SK-N-SH (cell line): ENCODE measurements around the gene KLHL8. TPM values are rescaled to one million over a fixed set of nuclear protein-coding genes. Genes with fewer than 3 reads are reported as not detected.

ENCODE experiments used
- CTCF ChIA-PET: fragments of 300-600, 350-600 bp; formaldehyde crosslinking; extraction: SDS; loops from one replicate; lab custom pipeline; 2021; lab: Yijun Ruan, JAX
- POLR2A ChIA-PET: fragments of 350-600 bp; sonication (Branson Sonifier 250); formaldehyde crosslinking; extraction: SDS; loops from one replicate; lab custom pipeline; 2020; ENCODE audit warnings: antibody characterized with exemption, inconsistent platforms; lab: Yijun Ruan, JAX
- DNase-seq: peaks from one replicate; pipeline ENCODE4 v3.0.0; 2012
- H2AFZ ChIP-seq: fragments of 200-600 bp; sonication (generic); 2 replicates; pipeline ENCODE4 v1.8.1; 2016; ENCODE audit warnings: antibody characterized with exemption, mild to moderate bottlenecking, low read depth
- H3F3A ChIP-seq: fragments of 200-600 bp; sonication (generic); replicated peaks from 2 replicates; pipeline ENCODE3; 2016; ENCODE audit warnings: antibody characterized with exemption, mild to moderate bottlenecking; ENCODE audit not compliant: insufficient read depth
- H3K27ac ChIP-seq, 2 experiments: fragments of 200-500 bp in 1 of 2; fragments of 200-600 bp in 1 of 2; sonication (Bioruptor generic) in 1 of 2; sonication (generic), shearing (Covaris generic) in 1 of 2; 2 replicates each; pipeline versions ENCODE4 v1.5.1 to v1.6.1; 2014 to 2016; ENCODE audit warnings: low read depth in 2 of 2, inconsistent platforms in 1 of 2, low read length in 1 of 2, mild to moderate bottlenecking in 1 of 2, mixed read lengths in 1 of 2
- H3K27me3 ChIP-seq: fragments of 200-600 bp; sonication (generic), shearing (Covaris generic); 2 replicates; pipeline ENCODE4 v1.6.1; 2016; ENCODE audit warnings: mixed run types; ENCODE audit not compliant: insufficient read depth
- H3K36me3 ChIP-seq, 2 experiments: fragments of 200-500 bp in 1 of 2; fragments of 200-600 bp in 1 of 2; sonication (Bioruptor generic) in 1 of 2; sonication (generic) in 1 of 2; replicated peaks in 1 of 2; 2 replicates each; pipeline versions ENCODE3 to v1.5.1; 2014 to 2016; ENCODE audit warnings: low read length in 1 of 2, mild to moderate bottlenecking in 1 of 2; ENCODE audit not compliant: insufficient read depth in 2 of 2, control insufficient read depth in 1 of 2
- H3K4me1 ChIP-seq, 2 experiments: fragments of 200-500 bp in 1 of 2; fragments of 200-600 bp in 1 of 2; sonication (Bioruptor generic) in 1 of 2; sonication (generic), shearing (Covaris generic) in 1 of 2; 2 replicates each; pipeline versions ENCODE4 v1.5.1 to v1.6.1; 2014 to 2016; ENCODE audit warnings: low read depth in 1 of 2, low read length in 1 of 2, mixed run types in 1 of 2; ENCODE audit not compliant: insufficient read depth in 2 of 2, control insufficient read depth in 1 of 2
- H3K4me2 ChIP-seq: fragments of 200-600 bp; sonication (generic), shearing (Covaris generic); 2 replicates; pipeline ENCODE4 v1.6.1; 2017; ENCODE audit warnings: mixed run types
- H3K4me3 ChIP-seq, 2 experiments: fragments of 200-500 bp in 1 of 2; fragments of 200-600 bp in 1 of 2; sonication (Bioruptor generic) in 1 of 2; sonication (generic), shearing (Covaris generic) in 1 of 2; 2 replicates each; pipeline versions ENCODE4 v1.5.1 to v1.8.1; 2014 to 2016; ENCODE audit warnings: low read depth in 2 of 2, inconsistent platforms in 1 of 2, low read length in 1 of 2, mild to moderate bottlenecking in 1 of 2, mixed read lengths in 1 of 2, moderate library complexity in 1 of 2
- H3K79me2 ChIP-seq: fragments of 200-600 bp; sonication (generic); 2 replicates; pipeline ENCODE4 v1.8.1; 2017; ENCODE audit warnings: mild to moderate bottlenecking; ENCODE audit not compliant: insufficient read depth
- H3K9ac ChIP-seq: fragments of 200-600 bp; sonication (generic); 2 replicates; pipeline ENCODE4 v1.6.1; 2017; ENCODE audit warnings: mixed run types
- H3K9me2 ChIP-seq: fragments of 200-600 bp; sonication (generic); 2 replicates; pipeline ENCODE4 v1.6.1; 2017; ENCODE audit warnings: mixed run types
- H3K9me3 ChIP-seq: fragments of 200-600 bp; sonication (generic); 2 replicates; pipeline ENCODE4 v1.6.1; 2017; ENCODE audit warnings: mixed run types, mild to moderate bottlenecking, moderate library complexity
- H4K20me1 ChIP-seq: fragments of 200-600 bp; sonication (generic); 2 replicates; pipeline ENCODE4 v1.6.1; 2017; ENCODE audit warnings: mild to moderate bottlenecking, mixed run types; ENCODE audit not compliant: insufficient read depth
- CHD2 ChIP-seq: fragments of 150-350 bp; IDR thresholded peaks from 2 replicates; pipeline ENCODE4 v1.6.1; 2018; ENCODE audit warnings: low read length; ENCODE audit not compliant: partially characterized antibody
- CTCF ChIP-seq: fragments of 200-600 bp; sonication (generic); IDR thresholded peaks from 2 replicates; pipeline ENCODE4 v1.6.1; 2017; ENCODE audit warnings: antibody characterized with exemption, mild to moderate bottlenecking, moderate library complexity
- EP300 ChIP-seq, 2 experiments: IDR thresholded peaks; 2 replicates each; pipeline versions ENCODE4 v1.4.0 to v1.6.1; 2012; ENCODE audit warnings: borderline replicate concordance in 1 of 2, low read depth in 1 of 2, low read length in 1 of 2
- EZH2phosphoT487 ChIP-seq: fragments of 200-600 bp; sonication (generic); IDR thresholded peaks from 2 replicates; pipeline ENCODE4 v1.6.1; 2017; ENCODE audit warnings: low read depth, mixed run types, mild to moderate bottlenecking, antibody characterized with exemption, moderate library complexity, borderline replicate concordance
- FOXJ3 ChIP-seq: sonication (generic); formaldehyde crosslinking; IDR thresholded peaks from 2 replicates; pipeline ENCODE4 v1.5.1; 2020; ENCODE audit warnings: mild to moderate bottlenecking, missing genetic modification reagents
- GATA2 ChIP-seq: sonication (generic); formaldehyde crosslinking; IDR thresholded peaks from 2 replicates; pipeline ENCODE4 v1.5.0; 2020; ENCODE audit warnings: mild to moderate bottlenecking, missing genetic modification reagents
- IRF3 ChIP-seq: fragments of 150-350 bp; IDR thresholded peaks from 2 replicates; pipeline ENCODE4 v1.6.1; 2016; ENCODE audit warnings: mild to moderate bottlenecking, low read depth, low read length
- JUND ChIP-seq: IDR thresholded peaks from 2 replicates; pipeline ENCODE4 v1.4.0; 2012
- MAX ChIP-seq: IDR thresholded peaks from 2 replicates; pipeline ENCODE4 v1.4.0; 2012; ENCODE audit warnings: low read depth
- MEF2A ChIP-seq: IDR thresholded peaks from 2 replicates; pipeline ENCODE4 v1.4.0; 2012; ENCODE audit warnings: low read depth, borderline replicate concordance
- POLR2AphosphoS5 ChIP-seq: IDR thresholded peaks from 2 replicates; pipeline ENCODE4 v1.6.1; 2012; ENCODE audit warnings: low read depth, low read length
- RAD21 ChIP-seq: IDR thresholded peaks from 2 replicates; pipeline ENCODE4 v1.6.1; 2012; ENCODE audit warnings: mild to moderate bottlenecking, low read length
- RCOR1 ChIP-seq: fragments of 150-350 bp; IDR thresholded peaks from 2 replicates; pipeline ENCODE4 v1.6.1; 2017; ENCODE audit warnings: antibody characterized with exemption, low read length
- RFX5 ChIP-seq: IDR thresholded peaks from 2 replicates; pipeline ENCODE4 v1.6.1; 2012; ENCODE audit warnings: mild to moderate bottlenecking, improper control_type of control experiment, low read length
- SIN3A ChIP-seq: IDR thresholded peaks from 2 replicates; pipeline ENCODE4 v1.6.1; 2012; ENCODE audit warnings: low read depth, mild to moderate bottlenecking, low read length, moderate library complexity, borderline replicate concordance
- TCF12 ChIP-seq: IDR thresholded peaks from 2 replicates; pipeline ENCODE4 v1.4.0; 2012
- USF1 ChIP-seq: IDR thresholded peaks from 2 replicates; pipeline ENCODE4 v1.4.0; 2012; ENCODE audit warnings: low read depth, borderline replicate concordance
- USF2 ChIP-seq: fragments of 150-350 bp; IDR thresholded peaks from 2 replicates; pipeline ENCODE4 v1.6.1; 2017; ENCODE audit warnings: antibody characterized with exemption, low read length, low read depth, borderline replicate concordance
- WGBS: methylation state at CpG from one replicate; pipeline ENCODE4 v1.1.6; 2017; ENCODE audit warnings: low lambda C conversion rate; 5-methylcytosine and 5-hydroxymethylcytosine counted together
- polyA plus RNA-seq, 3 experiments: library from polyadenylated mRNA; depleted of rRNA; stranded (reverse); fragments of >200 nt; gene quantifications; 2 replicates each; pipeline ENCODE4 v1.2.3, GENCODE V29; 2012

The KLHL8 gene
- polyA plus RNA-seq, 1 of the 3 experiments (the other 2 are of a cell fraction): 2.4 TPM

GRCh38 chr4:87268411-87268810 is 48.0 kb upstream of the KLHL8 start:
- no peak overlapping the region for H2AFZ ChIP-seq
- no peaks in the 10 kb centered on the region; a peak in 1 of 4 replicates for H3K4me1 ChIP-seq
- H3F3A ChIP-seq: no peaks in the 10 kb centered on the region
- 94% methylated on average over 5 of the region's 5 CpGs for WGBS
- TF ChIP-seq JUND (no peak), EZH2phosphoT487 (no peak), RAD21 (no peak), EP300 (IDR thresholded peaks at IDR 0.05; ENCODE audit: borderline replicate concordance in 1 of 2, low read depth in 1 of 2, low read length in 1 of 2) (no peak), MAX (no peak), CHD2 (no peak), RFX5 (no peak), SIN3A (no peak), MEF2A (no peak), USF2 (no peak), CTCF (no peak), GATA2 (CRISPR knock-in tag) (no peak), TCF12 (no peak), FOXJ3 (no peak), USF1 (no peak), POLR2AphosphoS5 (no peak), IRF3 (no peak), RCOR1 (no peak)
- no peak for DNase-seq
- H3K27ac ChIP-seq: no peak overlapping the region
- ChIA-PET POLR2A (no interaction called here), CTCF (no interaction called here)
- H3K9ac ChIP-seq: no peak overlapping the region
- H3K9me2 ChIP-seq: no peaks in the 10 kb centered on the region
- no peak overlapping the region for H3K4me3 ChIP-seq
- H3K9me3 ChIP-seq: no peaks in the 10 kb centered on the region
- no peaks in the 10 kb centered on the region for H3K36me3 ChIP-seq
- no peaks in the 10 kb centered on the region for H4K20me1 ChIP-seq
- no peaks in the 10 kb centered on the region for H3K27me3 ChIP-seq
- H3K79me2 ChIP-seq: no peaks in the 10 kb centered on the region
- no peak overlapping the region for H3K4me2 ChIP-seq
